GM21786 (cell line): ENCODE measurements around the gene LSS.

ENCODE experiments used
- ATAC-seq: cut with Tn5 transposase; IDR thresholded peaks from one replicate; pipeline ENCODE4 v1.9.1; 2021; ENCODE audit not compliant: unreplicated experiment

Gene LSS

DNA sequence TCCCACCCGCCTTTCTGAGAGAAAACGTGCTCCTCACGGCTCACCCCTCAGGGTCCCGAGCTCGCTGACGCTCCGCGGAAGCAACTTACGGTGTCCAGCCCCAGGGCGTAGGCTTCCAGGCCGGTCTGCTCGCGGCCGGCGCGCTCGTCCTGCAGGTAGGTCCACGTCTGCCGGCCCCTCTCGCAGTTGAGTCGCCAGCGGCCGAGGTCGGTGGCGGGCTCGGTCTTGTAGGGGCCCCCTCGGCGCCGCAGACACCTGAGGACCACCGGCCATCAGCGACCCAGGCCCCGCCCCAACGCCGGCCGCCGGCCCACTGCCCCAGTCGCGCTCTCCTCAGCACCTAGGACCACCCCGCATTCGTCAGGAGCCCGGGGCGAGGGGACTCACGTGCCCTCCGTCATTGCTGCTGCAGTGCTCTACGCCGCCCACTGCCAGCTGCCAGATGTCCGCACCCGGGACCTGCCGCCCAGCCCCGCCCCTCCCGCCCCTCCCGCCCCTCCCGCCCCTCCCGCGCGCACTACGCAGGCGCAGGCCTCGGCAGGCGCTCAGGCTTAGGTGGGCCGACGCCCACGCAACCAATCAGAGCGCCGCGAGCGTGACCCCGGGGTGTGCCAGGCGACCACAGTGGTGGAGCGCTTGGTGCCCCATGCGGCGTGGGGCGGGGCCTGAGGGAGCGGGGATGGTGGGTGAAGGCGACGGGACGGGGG is at the start of gene LSS:
Gene LSS, minus strand, starts transcription at position 430 of the 707 bp plus-strand sequence. Its CDS starts 29 bp downstream, at position 401.
- peak; percentile 69 for ATAC-seq

DNA sequence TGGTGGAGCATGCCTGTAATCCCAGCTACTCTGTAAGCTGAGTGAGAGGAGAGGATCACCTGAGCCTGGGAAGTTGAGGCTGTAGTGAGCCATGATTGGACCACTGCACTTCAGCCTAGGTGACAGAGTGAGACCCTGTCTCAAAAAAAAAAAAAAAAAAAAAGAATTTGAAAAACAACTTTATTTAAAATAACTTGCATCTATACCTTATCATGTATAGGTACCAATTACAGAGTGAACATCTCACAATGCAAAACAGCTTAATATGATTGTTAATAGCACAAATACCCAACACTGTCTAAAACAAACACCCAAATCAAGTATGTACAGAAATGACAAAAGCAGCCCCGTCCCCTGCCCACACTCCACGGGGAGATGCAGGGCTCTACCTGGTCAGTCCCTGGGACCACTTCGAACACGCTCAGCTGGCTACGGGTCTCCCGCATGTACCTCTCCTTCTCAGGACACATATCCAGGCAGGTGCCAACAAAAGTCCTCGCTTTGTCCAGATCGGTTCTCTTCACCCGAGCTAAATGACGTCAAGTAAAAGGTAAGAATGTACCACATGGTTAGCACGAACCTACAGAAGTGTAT is 46.3 kb upstream of the LSS start:
- no peak for ATAC-seq

GRCh38 chr21:46273341-46273740 is 44.8 kb upstream of the LSS start:
- no peak for ATAC-seq

DNA sequence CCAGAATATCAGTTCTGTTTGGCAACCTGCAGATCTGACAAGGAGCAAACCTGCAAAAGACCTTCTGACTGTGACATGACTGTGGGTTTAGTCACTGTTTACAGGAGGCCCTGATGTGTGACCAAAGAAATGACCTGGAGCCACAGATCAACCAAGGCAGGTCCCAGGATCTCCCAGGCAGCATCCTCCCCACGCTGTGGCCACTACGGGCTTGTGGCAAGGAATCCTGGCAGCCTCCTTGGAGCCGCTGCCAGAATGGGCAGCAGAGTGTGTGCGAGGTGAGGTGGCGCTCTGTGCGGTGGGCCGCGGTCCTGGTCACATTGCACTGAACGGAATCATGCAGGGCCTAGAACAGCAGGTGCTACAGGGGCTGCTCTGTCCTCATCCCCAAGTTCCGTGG is 40.9 kb upstream of the LSS start:
- no peak for ATAC-seq

GRCh38 chr21:46268371-46268770 is 39.8 kb upstream of the LSS start:
- no peak for ATAC-seq

GRCh38 chr21:46266946-46267345 is 38.4 kb upstream of the LSS start:
- no peak for ATAC-seq

DNA sequence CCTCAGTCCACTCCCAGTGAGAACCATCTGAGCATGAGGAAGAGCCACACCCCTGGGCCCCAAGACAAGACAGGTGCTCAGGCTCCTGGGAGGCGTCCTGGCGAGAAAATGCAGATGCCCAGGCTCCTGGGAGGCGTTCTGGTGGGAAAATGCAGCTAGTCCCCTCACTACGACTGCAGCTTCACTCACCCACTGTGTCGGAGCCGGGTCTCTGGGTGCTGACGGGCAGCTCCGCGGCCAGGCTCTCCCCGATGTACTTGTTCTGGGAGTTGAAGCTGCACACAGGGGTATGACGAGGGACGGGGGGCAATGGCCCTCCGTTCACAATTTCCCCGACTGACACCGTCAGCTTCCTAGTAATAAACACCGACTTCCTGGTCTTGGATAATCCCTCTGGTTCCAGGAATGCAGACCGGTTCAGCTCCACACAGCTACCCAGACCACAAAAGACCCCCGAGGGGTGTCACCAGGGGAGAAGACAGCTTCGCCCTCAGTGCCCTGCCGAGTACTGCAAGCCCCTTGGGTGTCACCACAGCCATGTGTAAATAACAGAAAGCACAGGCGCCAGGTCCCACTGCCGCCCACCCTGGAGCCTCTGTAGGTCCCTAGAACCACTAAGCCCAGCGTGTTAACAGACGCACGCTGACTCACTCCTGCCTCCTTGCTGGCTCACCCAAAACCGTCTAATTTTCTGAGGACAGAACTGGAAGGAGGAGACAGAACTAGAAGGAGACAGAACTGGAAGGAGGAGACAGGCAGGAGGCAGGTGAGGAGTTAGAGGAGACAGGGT is 37.4 kb upstream of the LSS start:
- ATAC-seq = no peak

- no peak for ATAC-seq
Observed at GRCh38 chr21:46264690-46265144, 36.1 kb upstream of the LSS start.

DNA sequence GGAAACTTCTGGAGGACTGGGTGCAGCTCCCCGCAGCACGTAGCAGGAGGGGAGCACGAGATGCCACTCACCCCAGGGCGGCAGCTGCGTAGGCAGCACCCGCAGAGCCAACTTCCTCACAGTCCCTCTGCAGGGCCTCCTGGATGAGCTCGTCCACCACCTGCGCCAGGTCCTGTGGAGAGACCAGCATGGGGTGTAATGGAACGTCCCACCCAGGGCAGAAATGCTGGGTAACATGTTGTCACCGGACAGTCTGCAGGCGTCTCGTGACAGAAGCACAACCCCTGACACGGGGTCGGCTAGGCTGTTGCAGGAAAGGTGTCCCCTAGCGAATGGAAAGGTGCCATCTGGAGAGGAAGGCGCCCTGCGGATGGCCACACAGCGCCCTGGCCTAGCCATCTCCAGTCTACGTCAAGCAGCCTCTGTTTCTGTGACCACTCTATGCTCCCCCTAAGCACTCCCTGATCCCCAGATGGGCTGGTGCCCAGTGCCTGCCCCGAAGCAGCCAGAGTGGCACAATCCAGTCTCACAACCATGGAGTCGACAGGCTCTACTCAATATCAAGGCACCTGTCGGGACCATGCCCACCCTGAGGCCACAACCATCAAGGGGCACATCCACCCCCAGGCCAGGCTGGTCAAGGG is 35.6 kb upstream of the LSS start:
- no peak for ATAC-seq

DNA sequence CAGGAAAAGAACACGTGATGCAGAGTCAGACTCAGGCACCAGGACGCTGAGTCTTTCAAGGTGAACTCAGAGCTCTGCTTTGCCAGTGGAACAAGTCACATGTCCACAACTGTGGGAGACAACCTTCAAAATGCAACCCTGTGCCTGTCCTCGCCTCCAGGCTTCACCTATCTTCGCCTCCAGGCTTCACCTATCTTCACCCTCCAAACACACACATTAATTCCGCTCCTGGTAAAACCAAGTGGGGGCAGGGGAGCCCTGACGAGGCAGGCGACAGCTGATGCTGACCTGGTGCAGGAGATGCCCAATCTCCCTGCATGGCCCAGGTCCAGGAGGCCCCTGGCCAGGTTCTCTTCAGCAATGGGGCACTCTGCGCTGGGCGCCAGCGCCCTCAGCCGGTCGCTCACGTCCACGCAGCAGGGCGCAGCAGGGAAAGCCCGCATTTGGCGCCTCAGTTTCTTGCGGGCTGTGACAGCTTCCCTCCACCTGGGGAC is 28.0 kb upstream of the LSS start:
- ATAC-seq = no peak

DNA sequence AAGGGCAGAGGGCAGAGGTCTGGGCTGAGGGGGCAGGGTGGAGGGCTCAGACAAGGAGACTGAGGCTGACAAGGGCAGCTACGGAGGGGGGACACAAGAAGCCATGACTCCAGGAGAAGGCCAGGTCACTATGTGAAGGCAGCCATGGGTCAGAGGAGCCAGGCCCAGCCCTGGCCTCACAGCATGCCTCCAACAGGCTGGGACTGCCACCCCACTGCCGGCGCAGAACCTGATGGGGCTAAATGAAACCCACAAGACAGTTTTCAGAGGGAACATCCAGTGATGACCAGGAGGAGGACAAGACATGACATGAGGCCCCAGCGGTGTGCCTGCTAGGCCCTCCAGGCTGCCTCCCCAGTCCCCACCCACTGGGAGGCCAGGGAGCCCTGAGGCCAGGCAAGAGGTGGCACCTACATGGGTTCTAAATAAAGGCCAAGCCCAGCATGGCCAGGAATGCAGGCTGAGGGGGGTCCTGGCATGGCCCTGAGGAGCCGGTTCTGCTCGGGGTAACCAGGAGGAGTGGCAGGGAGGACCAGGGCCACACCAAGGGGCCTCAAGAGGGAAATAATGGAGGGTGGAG is 27.3 kb upstream of the LSS start:
- ATAC-seq = no peak

- no peak for ATAC-seq
Observed at GRCh38 chr21:46255166-46255565, 26.6 kb upstream of the LSS start.

DNA sequence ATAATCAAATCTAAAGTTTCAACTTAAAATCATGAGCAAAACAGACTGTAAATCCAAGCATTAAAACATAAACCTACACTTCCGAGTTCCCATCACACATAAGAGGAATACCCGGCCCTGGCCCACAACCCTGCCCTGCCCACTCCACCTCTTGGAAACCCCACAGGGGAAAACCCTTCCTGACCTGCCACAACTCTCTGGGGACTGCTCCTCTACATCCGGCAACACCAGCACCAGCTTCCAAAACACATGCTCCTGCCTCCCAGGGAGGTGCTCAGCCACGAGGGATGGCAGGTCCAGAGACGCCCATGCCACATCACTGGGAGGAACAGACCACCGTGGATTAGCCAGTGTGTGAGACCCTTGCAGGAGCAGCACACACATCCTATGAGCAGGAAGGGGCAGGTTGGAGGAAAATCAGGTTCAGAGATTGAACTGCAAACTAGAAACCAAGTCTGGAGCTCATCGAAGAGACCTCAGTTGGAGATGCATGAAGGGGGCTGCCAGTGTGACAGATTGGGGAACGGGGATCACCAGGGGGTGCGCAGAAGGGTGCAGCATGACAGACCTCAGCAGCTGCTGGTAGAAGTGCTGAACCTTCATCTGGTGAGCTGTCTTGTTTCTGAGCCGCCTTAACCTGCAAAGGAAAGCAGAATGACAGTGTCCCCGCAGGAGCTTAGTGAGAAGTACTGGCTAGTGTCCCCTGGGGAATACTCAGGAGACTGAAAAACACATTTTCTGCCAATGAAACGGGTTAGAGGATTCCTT is 25.8 kb upstream of the LSS start:
- peak; percentile 55 for ATAC-seq

DNA sequence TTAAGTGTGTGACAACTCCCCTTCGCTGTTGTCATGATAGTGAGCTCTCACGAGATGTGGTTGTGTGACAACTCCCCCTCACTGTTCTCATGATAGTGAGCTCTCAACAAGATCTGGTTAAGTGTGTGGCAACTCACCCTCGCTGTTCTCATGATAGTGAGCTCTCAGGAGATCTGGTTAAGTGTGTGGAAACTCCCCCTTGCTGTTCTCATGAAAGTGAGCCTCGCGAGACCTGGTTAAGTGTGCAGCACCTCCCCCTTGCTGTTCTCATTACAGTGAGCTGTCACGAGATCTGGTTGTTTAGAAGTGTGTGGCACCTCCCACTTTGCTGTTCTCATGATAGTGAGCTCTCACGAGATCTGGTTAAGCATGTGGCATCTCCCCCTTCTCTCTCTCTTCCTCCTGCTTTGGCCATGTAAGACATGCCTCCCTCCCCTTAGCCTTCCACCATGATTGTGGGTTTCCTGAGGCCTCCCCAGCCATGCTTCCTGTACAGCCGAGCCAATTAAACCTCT is 25.1 kb upstream of the LSS start:
- peak; percentile 42 for ATAC-seq

- ATAC-seq = no peak
Observed at GRCh38 chr21:46252840-46253239, 24.3 kb upstream of the LSS start.

DNA sequence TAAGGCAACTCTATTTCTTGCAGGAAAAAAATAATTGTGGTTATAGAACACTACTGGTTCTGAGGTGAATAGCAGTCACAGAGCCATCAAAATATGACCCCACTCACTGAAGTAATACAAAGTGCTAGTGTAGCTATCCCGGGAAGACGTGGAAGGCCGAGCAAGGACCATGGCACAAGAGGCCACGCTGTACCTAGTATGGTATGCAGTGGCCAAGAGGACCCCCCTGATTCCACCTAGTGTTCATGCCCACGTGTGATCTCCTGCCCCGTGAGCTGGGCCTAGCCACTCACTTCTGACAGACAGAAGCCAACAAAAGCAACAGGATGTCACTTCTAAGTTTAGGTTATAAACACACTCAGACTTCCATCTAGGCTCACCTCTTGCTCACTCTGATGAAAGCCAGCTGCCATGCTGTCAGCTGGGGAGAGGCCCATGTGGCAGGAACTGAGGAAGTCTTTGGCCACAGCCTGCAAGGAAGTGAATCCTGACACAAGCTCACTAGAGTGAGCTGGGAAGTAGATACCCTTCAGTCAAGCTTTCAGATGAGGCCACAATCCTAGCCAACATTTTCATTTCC is 21.7 kb upstream of the LSS start:
- no peak for ATAC-seq

GRCh38 chr21:46248827-46249226 is 20.3 kb upstream of the LSS start:
- no peak for ATAC-seq

- no peak for ATAC-seq
Observed at GRCh38 chr21:46248422-46248782, 19.8 kb upstream of the LSS start.

DNA sequence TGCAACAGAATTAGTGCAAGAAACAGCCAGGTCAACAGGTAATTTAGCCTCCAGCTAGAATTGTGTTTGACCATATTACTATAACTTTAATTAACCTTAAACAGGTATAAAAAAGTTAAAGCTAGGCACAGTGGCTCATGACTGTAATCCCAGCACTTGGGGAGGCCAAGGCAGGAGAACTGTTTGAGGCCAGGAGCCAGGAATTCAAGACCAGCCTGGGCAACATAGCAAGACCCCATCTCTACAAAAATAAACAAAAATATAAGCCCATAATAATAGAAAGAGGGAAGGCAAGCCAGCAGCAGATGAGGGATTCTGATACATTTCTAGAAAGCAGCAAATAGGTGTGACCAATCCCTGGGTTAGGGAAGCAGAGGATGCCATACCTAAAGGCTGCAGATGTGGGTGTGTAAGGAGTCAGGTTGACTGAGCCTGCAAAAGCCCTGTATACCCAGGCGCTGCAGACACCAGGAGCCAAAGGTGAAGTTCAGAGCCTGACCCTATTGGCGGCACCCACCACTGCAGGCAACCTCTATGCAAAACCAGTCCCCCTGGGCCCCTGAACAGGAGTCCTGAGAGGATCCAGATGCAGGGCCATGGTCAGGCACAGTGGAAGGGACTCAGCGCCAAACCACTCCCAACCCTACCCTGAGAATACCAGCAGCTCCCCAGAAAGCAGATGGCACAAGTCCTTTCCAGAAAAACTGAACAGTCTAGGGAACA is 19.3 kb upstream of the LSS start:
- ATAC-seq = no peak
